NCI-H2227 treated with DMSO at 0.1 percent for 48 hours (cell line): ENCODE measurements around the gene CDH6.
A peak's percentile ranks its signal among the peaks of the same experiment; 100 is the strongest.

Experiments used
- DNase-seq: peaks from one replicate; lab custom pipeline; 2025; lab: John Stamatoyannopoulos, UW

CDH6 gene

DNA sequence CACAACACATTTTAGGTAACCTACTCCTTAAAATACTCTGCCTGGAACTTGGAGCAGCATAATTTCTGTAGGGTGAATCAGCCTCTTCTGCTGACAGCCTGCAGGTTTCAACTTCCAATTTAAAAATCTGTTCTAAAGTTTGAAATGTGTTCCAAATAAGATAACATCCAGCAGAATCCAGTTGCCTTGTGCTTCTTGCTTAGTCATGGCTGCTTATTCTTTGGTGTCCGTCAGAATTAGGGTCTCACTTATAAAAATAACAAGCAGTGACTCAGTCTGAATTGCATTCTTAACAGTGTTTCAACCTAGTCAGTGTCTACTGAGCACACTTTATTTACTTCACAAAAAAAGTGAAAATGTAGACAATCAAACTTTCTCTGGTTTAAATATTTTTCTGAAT lies 3.7 kb downstream of the CDH6 start:
- no peak for DNase-seq

GRCh38 chr5:31204958-31205357 lies 11.5 kb downstream of the CDH6 start:
- DNase-seq = no peak

GRCh38 chr5:31208043-31208442 lies 14.6 kb downstream of the CDH6 start:
- DNase-seq = no peak

- no peak for DNase-seq
Observed at GRCh38 chr5:31209334-31209733, 15.8 kb downstream of the CDH6 start.

- DNase-seq = no peak
Observed at GRCh38 chr5:31211098-31211497, 17.6 kb downstream of the CDH6 start.

DNA sequence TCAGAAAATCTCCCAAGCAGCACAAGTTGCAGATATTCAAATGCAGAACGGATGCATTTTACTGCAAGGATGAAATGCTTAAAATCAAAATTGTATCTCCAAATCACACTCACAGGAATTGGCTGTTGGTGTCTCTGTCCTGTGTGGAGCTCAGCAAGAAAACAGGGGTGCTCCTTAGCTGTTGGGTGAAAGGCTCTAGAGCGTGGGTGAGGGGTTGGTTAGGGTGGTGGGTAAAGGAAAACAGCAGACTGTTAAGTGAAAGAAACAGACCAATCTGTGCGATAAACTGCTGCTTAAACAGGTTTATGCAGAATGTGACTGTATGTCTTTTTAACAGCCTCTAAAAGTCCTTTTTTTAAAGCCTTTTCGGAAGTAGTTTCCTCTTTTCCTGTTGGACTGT lies 19.8 kb downstream of the CDH6 start:
- no peak for DNase-seq

DNA sequence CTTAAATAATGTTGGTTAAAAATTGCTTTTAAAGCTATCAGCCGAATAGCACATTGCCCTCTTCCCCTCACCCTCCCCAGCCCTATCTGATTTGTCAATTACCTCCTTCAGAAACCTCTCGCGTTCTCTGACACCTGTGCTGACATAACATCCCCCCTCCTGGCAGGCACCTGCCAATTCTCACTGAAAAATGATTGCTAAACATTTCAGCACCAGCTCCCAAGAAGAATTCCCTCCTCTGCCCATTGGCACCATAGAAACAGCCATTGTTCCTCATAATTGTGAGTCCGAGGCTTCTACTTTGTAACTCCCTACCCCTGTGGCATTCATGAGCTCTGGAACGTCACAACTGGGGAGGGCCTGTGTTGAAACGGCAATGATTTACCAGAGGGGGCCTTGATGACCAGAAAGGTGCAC lies 20.2 kb downstream of the CDH6 start:
- no peak for DNase-seq

DNA sequence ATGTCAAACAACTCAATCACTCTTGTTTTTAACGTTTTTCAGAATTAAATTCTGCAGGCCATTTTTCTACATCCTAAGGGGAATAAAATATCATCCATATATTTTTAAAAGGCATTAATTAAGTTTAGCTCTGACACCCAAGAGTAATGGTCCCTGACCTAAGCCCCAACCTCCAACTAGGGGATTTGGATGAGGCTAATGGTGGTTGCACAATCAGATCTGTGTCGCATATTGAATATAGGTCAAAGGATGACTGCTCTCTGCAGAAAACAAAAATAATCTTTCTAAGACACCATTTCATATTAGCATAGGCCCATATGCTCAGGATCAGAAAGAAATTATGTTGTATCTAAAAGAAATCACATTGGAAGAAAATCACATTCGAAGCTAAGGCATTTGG lies 20.7 kb downstream of the CDH6 start:
- DNase-seq = no peak

- no peak for DNase-seq
Observed at GRCh38 chr5:31215236-31215635, 21.8 kb downstream of the CDH6 start.

DNA sequence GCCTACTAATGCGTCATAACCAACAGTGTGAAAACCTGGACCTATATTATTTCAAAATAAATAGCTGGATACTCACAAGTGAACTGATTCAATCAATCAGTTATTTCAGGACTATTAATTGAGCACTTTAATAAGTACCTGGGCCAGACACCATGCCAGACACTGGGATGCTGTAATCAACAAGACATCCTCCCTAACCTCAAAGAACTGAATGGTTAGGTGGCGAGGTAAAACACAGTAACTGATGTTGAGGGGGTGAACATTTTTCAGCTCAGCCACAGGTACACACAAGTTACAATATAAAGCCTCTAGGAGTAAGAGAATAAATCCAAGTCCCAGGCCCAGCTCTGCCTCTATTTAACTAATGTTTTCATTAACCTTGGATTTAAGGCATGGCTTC lies 24.0 kb downstream of the CDH6 start:
- DNase-seq = no peak

DNA sequence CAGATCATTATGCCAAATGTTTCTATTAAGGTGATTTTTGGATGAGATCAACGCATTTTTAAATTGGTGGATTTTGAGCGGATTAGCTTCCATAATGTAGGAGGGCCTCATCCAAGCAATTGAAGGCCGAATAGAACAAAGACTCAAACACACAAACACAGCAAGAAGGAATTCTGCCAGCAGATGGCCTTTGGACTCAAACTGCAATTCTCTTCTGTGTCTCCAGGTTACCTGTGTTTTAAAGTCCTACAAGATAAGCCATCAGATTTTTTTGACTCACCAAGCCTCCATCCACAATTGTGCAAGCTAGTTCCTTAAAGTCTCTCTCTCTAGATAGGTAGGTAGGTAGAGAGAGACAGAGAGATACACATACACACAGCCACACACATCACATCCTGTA lies 25.5 kb downstream of the CDH6 start:
- DNase-seq = no peak

DNA sequence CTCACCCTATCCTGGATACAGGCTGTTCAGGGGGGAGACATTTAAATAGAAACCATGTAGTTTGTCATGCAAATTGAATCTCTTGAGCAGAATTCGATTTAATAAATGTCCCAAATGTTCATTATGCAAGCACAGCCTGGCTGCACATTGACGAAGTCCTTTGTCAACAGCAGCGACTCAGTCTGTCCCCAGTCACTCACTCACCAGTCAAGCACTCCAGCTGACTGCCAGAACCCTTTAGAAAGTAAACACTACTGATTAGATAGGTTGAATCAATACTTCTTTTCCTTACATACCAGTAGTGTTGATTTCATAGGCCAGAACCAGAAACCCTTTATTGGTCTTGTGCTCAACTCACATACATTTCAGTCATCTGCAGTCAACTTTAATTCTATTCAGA lies 27.5 kb downstream of the CDH6 start:
- DNase-seq = no peak

GRCh38 chr5:31225118-31225517 lies 31.6 kb downstream of the CDH6 start:
- DNase-seq = no peak

GRCh38 chr5:31225613-31226012 lies 32.1 kb downstream of the CDH6 start:
- no peak for DNase-seq

DNA sequence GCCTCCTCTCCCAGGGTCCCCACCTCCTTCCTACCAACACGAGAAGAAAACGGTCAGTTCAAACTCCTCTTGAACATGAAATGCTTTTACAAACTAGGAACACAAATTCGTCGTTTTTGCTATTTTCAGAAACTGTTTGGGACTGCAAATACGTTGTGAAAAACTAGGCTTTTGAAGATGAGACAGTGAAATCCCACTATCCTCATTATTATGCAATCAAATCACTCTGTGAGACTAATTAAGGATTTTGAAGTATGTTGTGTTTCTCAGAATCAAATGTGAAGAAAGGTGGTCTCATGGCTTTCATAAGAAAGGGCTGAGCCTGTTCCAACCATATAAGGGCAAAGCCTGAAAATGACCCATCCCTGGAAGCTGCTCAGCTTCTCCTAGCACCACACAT lies 33.2 kb downstream of the CDH6 start:
- DNase-seq = no peak

- no peak for DNase-seq
Observed at GRCh38 chr5:31229266-31229665, 35.8 kb downstream of the CDH6 start.

- DNase-seq = no peak
Observed at GRCh38 chr5:31231177-31231838, 37.8 kb downstream of the CDH6 start.

DNA sequence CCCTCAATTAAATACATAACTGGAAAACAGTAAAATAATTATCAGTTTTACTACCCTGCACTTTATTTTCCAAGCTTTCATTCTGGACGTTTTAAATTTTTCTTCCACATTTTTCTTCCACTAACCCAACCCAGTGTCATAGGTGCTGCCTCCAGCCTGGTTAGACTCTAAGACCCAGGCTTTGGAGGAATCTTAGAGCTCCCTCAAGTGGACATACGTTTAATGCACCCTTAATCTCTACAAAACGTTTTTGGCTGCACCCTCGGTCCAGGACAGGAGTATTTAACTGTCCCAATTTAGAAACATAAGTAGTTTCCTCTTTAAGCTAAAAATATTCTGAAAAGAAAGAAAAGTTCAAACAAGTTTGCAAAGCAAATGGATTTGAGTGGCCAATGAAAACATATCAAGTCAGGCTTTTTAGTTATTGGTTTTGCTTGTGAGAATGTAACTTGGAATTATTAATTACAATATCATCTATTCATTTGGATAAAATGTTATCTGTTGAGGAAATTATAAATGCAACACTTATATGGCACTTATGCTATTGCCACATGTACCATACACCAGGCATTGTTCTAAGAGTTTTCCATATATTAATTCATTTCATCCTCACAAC lies 38.9 kb downstream of the CDH6 start:
- DNase-seq = peak; percentile 4

GRCh38 chr5:31235381-31235780 lies 41.9 kb downstream of the CDH6 start:
- DNase-seq = no peak

- no peak for DNase-seq
Observed at GRCh38 chr5:31236339-31236738, 42.9 kb downstream of the CDH6 start.

- DNase-seq = no peak
Observed at GRCh38 chr5:31237174-31237573, 43.7 kb downstream of the CDH6 start.

- no peak for DNase-seq
Observed at GRCh38 chr5:31238497-31238896, 45.0 kb downstream of the CDH6 start.

GRCh38 chr5:31244921-31245320 lies 51.4 kb downstream of the CDH6 start:
- no peak for DNase-seq

DNA sequence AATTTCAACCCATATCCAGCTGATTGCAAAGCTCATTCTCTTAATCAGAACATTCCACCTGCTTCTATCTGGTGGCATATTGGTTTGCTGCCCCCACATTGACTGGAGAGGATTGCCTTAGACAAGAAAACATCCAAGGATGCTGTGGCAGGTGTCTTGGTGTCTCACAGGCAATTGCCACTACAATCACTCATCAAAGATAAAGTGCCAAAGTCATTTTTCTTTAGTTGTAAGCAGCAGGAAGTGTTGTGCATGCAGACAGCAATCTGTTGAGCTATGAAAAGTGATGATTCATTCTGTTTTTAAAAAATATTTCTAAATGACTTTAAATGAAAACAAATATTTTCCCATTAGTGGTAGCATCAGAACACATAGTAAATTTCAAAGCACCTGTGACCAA lies 53.9 kb downstream of the CDH6 start:
- no peak for DNase-seq
